Inflammatory macrophage treated with lipopolysaccharide for 1 hour (primary cell): ENCODE data around the gene LSM4.

Experiments
- DNase-seq, 2 donors: peaks; one replicate each; pipeline ENCODE4 v3.0.0-alpha.2; 2020 to 2022

The LSM4 gene

DNA sequence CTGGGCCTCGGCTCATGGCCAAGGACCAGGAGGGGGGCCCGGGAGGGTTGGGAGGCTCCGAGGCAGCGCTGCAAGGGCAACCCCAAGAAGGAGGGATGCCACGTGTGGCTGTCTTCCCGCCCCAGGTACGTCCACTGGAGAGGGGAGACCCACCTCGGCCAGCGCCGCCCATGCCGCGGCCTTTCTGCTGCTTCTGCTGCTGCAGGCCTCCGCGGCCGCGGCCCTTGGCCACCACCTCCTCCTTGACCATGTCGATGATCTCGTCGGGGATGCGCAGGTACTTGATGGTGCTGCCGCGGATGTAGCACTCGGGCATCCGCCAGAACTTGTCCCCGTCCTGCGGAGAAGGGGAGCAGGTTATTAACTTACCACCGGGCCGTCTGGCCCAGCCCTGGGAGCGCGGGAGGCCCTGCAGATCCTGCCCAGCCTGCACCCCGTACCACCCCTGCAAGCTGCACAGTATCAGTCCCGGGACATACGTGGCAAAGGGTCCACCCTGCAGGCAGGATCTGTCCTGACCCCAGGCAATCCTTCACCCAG lies 13.3 kb downstream of the LSM4 start:
- no peak for DNase-seq

DNA sequence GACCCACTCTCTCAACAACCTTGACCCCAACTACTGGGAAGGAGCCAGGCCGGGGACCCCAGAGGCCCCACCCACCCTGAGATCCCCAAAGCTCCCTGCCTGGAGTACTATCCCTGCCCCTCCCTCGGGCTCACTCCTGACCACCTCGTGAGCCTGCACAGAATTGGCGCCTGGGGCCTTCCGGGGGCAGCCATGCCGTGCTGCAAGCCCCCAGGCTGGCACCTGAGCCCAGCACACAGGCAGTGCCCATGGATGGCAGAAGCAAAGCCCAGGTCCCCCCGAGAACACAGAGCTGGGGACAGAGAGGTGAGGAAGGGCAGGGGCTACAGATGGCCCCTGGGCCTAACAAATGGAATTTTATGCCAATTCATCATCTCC lies 13.9 kb downstream of the LSM4 start:
- DNase-seq, result no peak

DNA sequence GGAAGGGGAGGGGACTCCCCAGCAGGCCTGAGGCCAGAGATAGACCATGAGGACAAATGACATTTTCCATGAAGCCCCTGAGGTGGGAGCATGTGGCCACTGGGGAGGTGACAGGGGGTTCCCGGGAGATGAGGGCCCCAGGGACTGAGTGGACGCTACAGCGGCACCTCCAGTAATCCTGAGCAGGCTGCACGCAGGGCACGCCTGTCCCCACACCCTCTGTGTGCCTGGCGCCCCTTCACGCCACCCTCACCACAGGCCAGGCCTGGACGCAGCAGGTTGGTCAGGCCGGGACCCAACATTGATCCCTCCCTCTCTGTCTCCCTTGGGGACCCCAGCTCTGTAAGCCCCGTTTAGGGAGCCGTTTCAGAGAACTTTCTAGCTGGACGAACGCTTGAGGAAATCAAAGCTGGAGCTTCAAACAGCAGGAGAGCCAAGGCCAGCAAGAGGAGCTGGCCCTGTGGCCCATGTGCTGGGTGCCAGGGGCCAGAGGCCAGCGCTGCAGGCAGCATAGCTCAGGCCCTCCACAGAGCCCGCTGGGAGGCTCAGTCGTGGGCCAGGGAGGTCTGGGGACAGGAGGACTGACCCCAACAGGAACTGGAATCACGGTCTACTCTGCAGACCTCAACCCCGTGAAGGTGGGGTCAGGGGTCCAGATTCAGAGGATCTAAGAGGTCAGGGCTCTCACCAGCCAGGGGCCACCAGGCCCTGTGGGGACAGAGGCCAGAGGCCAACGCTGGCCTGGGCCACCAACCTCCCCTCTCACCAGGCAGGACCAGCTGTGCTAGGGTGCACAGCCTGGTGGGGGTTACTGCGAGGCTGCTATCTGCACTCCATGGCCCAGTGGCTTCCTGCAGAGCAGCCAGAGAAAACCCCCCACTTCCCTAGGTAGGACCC lies 14.6 kb downstream of the LSM4 start:
- DNase-seq, result no peak

DNA sequence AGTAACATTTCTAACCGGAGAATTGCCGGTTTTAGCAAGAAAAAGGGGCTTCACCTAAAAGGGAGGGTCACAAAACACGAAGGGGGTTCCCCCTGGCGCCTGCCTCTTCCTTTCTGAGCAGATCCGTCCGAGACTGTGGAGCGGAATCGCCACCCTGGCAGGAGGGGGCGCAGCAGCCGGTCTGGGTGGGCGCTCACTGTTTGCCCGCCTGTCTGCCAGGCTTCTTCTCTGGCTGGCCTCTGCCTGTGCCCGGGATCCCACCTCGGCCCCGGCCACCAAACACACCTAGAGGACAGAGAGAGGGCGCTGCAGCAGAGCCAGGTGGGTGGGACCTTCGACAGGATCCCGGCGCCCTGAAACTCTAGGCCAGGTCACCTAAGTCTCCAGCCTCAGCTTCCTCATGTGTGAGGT lies 15.6 kb downstream of the LSM4 start:
- DNase-seq, result no peak

DNA sequence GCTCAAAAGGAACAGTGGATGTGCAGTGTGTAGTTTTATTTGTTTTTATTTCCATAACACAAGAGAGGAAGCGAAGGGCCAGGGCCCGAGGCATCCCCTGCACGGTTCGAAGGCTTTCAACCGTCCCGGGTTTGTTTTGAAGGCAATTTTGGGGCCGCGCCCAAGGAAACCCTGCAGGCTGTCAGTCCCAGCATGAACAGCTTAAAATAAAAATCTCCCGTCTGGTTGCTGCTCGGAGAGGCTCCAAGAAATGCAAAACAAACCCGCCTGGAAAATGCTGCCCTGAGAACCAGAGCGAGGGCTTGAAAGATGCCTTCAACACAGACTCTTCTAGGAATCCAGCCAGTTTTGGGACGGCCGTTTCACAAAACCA lies 16.0 kb downstream of the LSM4 start:
- DNase-seq, result no peak

DNA sequence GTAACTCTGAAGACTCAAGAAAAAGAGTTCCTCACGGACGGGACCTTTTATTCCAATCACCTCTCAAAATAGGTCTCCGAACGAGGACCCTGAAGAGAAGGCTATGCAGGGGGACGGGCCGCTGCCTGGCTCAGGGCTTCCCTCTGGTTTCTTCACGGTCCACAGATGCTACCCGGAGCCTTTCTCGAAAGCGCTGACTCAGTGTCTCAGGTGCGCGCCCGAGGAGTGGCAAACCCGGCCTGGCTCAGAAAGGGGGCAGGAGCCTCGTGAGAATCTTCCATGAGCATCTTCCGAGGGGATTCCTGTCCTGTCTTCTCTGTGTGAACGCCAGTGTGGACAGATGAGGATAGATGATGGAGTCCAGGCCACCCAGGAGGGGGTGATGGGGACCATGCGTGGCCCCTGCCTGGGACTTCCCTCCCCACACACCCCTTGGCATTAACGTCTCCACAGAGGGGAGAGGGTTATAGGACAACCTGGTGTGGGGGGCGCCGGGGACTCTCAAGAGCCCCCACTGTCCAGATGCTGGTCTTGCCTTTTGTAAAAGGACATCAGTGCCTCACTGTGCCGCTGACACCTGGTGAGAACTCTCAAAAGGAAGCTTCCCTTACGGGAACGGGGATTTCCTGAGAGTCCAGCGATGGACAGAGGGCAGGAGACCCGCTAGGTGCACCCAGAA lies 16.5 kb downstream of the LSM4 start:
- no peak for DNase-seq

DNA sequence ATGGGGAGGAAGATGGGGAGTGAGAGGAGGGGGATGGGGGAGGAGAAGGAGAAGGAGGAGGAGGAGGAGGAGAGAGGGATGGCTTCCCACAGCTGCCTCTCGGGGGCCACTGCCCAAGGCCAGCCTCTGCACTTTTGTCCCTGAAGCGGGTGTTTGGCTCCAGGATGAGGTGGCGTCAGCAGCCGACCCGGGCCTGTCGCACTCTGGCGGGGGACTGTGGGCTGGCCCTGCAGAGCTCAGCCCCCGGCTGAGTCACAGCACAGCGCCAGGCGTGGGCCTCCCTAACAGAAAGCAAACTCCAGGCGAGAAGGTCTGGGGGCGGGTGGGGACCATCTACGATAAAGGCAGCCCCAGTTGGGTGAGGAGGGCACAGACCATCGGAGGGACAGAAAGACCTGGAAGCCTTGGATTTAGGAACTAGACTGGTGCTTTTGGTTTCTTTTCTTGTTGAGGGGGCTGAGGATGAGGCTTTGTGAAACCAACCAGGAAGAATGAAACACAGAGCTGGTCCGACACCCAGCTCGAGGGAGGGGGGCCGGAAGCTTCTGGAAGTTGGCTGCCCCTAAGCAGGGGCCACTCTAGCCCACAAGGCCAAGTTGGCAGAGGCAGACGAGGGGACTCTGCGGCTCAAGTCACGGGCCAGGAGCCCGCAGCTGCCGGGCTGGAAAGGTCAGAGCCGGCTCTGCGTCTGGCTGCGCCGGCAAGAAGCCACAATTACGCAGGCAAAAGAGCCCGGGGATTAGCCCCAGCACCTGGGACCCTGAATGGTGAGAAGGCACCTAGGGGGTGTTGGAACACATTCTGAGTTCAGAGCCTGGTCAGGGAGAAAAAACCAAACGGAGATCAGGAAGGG lies 18.2 kb downstream of the LSM4 start:
- DNase-seq, result peak; percentile 85 to 88

DNA sequence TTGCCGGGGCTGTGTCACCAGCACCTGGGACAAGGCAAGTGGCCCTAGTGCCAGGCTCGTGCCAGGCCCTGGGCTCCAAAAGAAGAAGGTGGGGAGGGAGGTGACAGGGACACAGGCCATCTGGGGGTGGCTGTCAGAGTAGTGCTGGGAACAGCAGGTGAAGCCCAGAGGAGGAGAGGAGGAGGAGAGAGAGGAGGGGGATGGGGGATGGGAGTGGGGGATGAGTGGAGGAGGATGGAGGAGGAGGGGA lies 18.7 kb downstream of the LSM4 start:
- DNase-seq, result no peak

DNA sequence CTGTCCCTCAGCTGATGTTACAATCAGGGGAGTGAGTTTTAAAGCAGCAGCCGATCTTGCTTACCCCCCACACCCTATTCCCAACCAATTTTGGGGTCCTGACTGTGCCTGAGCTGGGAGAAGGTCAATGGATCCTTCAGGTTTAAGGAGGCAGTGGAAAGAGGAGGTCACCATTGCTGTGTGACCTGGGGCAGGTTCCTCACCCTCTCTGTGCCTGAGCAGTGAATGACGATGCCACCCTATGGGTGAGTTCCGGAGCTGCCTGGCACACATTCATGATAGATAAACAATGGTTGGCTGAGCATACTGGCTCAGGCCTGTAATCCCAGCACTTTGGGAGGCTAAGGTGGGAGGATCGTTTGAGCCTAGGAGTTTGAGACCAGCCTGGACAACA lies 21.2 kb downstream of the LSM4 start:
- no peak for DNase-seq

DNA sequence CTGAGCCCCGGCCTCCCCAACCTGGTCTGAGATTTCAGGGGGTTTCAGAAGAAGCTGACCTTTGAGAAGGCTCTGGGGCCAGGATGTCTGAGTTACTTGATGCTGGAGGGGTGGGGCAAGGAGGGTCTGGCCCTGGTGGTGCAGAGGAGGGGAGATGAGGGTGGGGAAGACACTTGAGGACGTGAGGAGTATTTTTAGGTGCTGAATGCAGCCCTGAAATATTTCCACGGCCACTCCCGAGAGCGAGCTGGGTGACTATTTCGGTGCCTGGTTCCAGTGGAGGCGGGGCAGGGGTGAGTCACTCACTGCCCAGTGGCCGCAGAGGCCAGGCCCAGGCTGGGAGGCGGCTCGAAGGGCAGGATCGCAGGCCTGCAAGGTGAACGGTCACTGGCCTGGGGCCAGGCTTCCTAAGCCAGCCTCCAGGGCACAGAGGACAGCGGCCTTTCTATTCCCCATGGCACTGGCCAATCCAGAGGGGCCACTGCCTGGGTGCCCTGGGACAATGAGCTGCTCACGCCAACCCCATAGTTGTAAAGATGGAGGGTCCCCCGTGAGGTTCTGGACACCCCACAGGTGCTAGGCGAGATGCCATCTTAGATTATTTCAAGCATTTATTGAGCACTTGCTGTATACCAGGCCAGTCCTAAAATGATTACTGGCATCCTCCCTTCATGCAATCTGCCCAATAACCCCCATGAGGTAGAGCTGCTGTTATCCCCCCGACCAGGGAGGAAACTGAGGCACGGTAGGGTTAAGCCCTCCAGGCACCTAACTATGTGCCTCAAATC lies 21.8 kb downstream of the LSM4 start:
- peak; percentile 50 to 66 for DNase-seq

DNA sequence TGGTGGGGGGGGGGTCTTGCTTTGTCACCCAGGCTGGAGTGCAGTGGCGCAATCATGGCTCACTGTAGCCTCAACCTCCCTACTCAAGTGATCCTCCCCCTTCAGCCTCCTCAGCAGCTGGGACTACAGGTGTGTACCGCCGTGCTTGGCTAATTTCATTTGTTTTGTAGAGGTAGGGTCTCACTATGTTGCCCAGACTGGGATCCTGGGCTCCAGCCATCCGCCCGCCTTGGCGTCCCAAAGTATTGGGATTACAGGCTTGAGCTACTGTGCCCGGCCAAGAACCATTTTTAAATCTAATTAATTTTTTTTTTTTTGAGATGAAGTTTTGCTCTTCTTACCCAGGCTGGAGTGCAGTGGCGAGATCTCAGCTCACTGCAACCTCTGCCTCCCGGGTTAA lies 23.2 kb downstream of the LSM4 start:
- DNase-seq, result no peak

DNA sequence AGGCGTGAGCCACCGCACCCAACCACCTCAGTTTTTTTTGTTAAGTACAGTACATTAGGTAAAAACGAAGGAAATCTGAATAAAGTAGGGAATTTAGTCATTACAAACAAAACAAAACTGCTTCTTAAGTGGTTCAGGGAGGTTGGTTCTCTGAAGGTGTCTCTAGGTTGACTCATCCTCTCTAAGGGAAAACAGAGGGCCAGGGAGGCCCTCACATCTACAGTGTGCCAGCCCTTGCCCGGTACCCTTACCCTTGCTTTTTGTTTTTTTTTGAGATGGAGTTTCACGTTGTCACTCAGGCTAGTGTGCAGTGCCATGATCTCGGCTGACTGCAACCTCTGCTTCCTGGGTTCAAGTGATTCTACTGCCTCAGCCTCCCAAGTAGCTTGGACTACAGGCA lies 24.3 kb downstream of the LSM4 start:
- no peak for DNase-seq

DNA sequence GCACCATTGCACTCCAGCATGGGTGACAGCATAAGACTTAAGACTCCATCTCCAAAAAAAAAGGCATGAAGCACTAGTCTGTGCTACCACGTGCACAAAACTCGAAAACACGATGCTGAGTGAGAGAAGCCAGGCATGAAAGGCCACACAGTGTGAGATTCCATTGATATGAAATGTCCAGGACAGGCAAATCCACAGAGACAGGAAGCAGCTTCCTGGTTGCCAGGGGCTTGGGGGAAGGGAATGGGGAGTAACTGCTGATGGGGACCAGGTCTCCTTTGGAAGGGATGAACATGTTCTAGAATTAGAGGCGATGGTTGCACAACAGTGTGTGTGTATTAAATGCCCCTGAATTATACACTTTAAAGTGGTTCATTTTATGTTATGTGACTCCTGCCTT lies 25.6 kb downstream of the LSM4 start:
- no peak for DNase-seq

DNA sequence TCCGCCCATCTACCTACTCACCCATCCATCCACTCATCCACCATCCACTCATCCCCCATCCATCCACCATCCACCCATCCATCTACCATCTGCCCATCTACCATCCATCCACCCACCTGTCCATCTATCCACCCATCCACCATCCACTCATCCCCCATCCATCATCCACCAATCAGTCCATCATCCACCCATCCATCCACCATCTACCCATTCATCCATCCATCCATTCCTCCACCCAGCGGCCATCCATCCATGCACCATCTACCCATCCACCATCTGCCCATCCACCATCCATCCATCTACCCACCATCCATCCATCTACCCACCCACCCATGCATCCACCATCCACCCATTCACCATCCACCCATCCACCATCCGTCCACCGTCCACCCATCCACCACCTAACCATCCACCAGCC lies 27.8 kb downstream of the LSM4 start:
- DNase-seq, result no peak

DNA sequence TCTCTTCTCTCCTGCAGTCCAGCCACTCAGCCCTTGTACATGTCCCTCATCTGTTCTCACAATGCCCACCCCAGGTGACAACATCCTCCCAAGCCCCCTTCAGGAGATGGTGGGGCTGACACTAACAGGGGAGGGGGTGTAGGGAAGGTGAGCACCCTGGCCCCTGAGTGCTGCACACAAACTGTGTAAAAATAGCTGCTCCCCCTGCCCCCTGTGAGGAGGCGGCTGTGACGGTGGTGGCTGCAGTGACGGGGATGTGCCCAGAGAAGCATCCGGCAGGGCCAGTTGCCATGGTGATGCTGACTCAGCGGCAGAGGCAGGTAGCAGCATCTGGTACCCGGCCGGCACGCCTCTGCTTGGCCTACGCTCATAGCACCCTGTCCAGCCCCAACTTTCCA lies 28.4 kb downstream of the LSM4 start:
- DNase-seq, result no peak

DNA sequence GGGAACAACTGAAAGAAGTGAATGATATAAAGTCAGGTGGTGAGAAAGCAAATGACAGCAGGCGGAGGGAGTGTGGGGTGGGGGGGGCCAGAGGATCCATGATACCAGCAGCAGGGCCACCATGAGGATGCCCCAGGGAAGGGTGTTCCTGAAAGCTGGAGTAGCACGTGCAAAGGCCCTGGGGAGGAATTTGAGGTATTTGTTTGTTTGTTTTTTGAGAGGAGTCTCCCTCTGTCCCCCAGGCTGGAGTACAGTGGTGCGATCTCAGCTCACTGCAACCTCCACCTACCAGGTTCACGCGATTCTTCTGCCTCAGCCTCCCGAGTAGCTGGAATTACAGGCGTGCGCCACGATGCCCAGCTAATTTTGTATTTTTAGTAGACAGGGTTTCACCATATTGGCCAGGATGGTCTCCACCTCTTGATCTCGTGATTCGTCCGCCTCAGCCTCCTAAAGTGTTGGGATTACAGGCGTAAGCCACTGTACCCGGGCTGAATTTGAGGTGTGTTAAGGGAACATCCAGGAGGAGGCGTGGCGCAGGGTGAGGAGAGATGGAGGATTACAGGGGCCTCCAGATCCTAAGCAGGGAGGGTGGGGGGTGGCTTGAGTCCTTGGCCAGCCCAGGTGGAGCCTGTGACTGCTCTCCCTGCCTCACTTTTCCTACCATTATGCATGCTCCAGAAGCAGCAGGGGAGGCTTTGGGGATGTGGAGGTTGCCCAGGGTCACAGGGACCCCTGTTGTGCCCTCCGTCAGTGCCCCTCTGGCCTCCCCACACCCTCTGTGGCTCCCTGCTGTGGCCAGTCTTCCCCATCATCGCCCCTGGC lies 29.0 kb downstream of the LSM4 start:
- no peak for DNase-seq

DNA sequence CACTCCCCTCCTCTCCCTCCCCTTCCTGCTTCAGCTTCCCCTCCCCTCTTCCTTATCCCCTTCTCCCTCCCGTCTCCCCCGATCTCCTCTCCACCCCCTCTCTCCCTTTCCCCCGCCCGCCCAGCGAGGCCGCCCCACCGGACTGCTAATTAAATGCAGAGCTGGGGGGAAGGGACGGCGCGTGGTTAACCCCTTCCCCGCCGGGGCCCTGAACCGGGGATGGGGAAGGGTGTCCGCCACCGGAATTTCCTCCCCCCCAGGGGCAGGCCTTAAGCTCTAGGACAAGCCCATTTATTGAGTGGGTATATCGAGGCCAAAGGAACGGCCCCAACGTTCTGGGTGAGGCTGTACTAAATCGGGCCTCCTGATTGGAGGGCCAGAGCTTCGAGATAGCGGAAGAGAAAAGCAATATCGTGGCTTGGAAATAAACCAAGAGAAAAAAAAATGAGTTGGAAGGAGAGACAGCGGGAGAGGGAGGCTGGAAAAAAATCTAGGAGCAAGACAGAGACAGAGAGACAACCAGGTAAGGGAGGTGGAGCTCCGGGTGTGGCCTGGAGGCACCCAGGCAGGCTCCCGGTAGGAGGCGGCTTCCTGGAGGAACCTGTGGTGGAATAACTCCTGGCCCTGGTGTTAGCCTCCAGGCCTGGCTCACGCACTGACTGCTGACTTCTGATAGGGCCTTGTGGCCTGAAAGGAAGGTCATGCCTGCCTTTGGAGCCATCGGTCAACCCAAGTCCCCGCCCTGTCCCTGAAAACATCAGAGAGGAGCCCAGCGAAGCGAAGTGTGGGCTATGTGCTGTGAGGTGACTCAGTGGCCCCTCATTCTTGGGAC lies 29.9 kb downstream of the LSM4 start:
- peak; percentile 52 to 60 for DNase-seq

DNA sequence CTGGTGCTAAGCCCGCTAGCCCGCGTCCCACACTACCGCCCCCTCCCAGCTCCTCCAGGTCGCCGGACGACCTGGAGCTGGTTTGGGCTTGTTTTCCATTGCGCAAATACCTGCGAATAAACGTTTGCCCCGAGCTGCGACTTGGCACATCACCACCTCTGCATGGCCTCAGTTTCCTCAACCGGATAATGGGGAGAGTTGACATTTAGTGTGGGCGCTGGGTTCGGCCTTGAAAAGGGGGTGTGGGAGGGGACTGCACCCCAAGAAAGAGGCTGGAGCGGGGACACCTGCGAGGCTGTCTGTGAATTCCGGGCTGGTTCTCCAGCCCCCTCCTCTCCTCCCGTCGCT lies 30.4 kb downstream of the LSM4 start:
- no peak for DNase-seq

DNA sequence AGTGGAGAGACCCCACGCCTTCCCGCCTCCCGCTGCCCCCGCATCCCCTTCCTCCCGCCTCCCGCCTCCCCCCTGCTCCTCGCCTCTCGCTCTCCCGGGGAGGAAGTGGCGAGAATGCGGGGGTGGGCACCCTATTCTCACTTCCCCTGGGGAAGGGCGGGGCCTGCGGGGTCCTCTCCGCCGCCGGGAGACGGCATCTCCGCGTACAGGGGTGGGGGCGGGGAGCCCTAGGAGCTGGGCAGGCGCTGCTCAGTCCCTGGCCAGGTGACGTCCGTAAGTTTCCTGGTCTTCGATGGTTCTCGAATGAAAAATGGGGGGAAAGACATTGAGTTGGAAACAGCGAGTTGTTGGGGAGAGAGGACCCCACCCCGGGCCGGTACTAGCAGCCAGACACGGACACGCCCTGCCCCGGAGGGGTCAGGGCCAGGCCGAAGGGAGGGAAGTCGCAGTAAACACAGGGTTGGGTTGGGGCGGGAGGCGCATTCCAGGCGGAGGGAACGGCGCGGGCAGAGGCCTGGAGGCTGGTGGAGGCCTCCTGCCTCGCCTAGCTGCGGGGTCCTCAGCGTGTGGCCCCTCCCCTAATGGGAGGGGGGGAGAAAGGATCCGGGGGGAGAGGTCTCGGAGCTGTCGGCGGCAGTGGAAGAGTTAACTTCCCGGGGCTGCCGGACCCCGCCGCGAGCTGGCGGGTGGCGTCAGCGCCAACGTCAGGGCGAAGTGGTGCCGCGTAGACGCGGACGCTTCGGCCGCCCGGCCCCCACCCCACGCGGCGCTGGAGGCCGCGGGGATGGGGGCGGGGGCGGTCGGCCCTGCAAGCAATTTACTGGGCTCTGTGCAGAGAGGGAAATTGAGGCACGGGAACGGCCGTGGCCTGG lies 31.1 kb downstream of the LSM4 start:
- DNase-seq, result peak; percentile 90 to 94

DNA sequence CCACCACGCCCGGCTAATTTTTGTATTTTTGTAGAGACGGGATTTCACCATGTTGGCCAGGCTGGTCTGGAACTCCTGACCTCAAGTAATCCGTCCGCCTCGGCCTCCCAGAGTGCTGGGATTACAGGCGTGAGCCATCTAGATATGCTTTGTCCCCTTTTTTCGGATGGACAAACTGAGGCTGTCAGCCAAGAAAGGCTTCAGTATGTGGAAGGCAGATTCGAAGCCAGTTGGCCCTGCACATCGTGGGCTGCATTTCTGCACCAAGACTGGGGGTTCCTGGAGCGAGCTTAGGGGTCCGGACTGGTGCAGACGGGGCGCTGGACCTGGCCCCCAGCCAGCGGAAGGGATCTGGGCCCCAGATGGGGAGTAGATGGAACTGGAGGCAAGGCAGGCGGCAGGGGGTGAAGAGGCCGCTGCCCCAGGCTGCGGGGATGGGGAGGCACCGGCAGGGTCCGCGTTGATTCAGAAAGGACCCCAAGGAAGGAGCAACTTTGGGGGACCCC lies 31.8 kb downstream of the LSM4 start:
- no peak for DNase-seq
